HG03175 (cell line): ENCODE data around the gene TMCC3.
"Not testable (repeated sequence)": the region's sequence is repeated elsewhere in the genome, so short reads cannot be mapped to it uniquely, and the experiment has no call there.

Source experiments
- ATAC-seq: cut with Tn5 transposase; IDR thresholded peaks from one replicate; pipeline ENCODE4 v1.9.1; 2021; ENCODE audit warnings: mild to moderate bottlenecking, moderate library complexity; ENCODE audit not compliant: unreplicated experiment

Gene TMCC3

GRCh38 chr12:94604366-94604698, 46.0 kb downstream of the TMCC3 start:
- ATAC-seq = no peak

- no peak for ATAC-seq
Measured at GRCh38 chr12:94603434-94604365, 46.7 kb downstream of the TMCC3 start.

GRCh38 chr12:94602024-94602423, 48.3 kb downstream of the TMCC3 start:
- no peak for ATAC-seq

- not testable (repeated sequence) for ATAC-seq
Measured at GRCh38 chr12:94601307-94601706, 49.0 kb downstream of the TMCC3 start.

GRCh38 chr12:94599189-94599588, 51.2 kb downstream of the TMCC3 start:
- no peak for ATAC-seq

- ATAC-seq = no peak
Measured at GRCh38 chr12:94597268-94597667, 53.1 kb downstream of the TMCC3 start.

- no peak for ATAC-seq
Measured at GRCh38 chr12:94596596-94596995, 53.8 kb downstream of the TMCC3 start.

GRCh38 chr12:94595152-94595551, 55.2 kb downstream of the TMCC3 start:
- no peak for ATAC-seq

- no peak for ATAC-seq
Measured at GRCh38 chr12:94594443-94594825, 55.9 kb downstream of the TMCC3 start.

GRCh38 chr12:94593822-94594442, 56.4 kb downstream of the TMCC3 start:
- no peak for ATAC-seq

GRCh38 chr12:94592723-94593122, 57.6 kb downstream of the TMCC3 start:
- ATAC-seq = not testable (repeated sequence)

GRCh38 chr12:94592080-94592479, 58.3 kb downstream of the TMCC3 start:
- ATAC-seq = no peak

GRCh38 chr12:94590428-94590827, 59.9 kb downstream of the TMCC3 start:
- ATAC-seq = no peak

- ATAC-seq = no peak
Measured at GRCh38 chr12:94589591-94590001, 60.8 kb downstream of the TMCC3 start.

GRCh38 chr12:94588346-94588745, 62.0 kb downstream of the TMCC3 start:
- no peak for ATAC-seq

- ATAC-seq = no peak
Measured at GRCh38 chr12:94587266-94588241, 62.8 kb downstream of the TMCC3 start.

- no peak for ATAC-seq
Measured at GRCh38 chr12:94586589-94587259, 63.6 kb downstream of the TMCC3 start.

GRCh38 chr12:94585626-94586025, 64.7 kb downstream of the TMCC3 start:
- no peak for ATAC-seq

GRCh38 chr12:94584377-94584776, 66.0 kb downstream of the TMCC3 start:
- no peak for ATAC-seq

GRCh38 chr12:94582591-94582990, 67.8 kb downstream of the TMCC3 start:
- ATAC-seq = no peak
